SKM-1 treated with dmso at 0.1 percent for 144 hours (cell line): ENCODE measurements around the gene MYPOP.
"Not testable (repeated sequence)": the region's sequence is repeated elsewhere in the genome, so short reads cannot be mapped to it uniquely, and the experiment has no call there.

Source experiments
- DNase-seq: peaks from one replicate; lab custom pipeline; 2025; ENCODE audit not compliant: unreplicated experiment; lab: John Stamatoyannopoulos, UW

The MYPOP gene

GRCh38 chr19:45884682-45885555, 17.5 kb downstream of the MYPOP start:
- no peak for DNase-seq

- no peak for DNase-seq
Measured at GRCh38 chr19:45883881-45884681, 18.3 kb downstream of the MYPOP start.

GRCh38 chr19:45883586-45883880, 18.9 kb downstream of the MYPOP start:
- DNase-seq: no peak

GRCh38 chr19:45882652-45883585, 19.5 kb downstream of the MYPOP start:
- DNase-seq: peak; percentile 51

- no peak for DNase-seq
Measured at GRCh38 chr19:45881909-45882528, 20.4 kb downstream of the MYPOP start.

GRCh38 chr19:45881082-45881908, 21.1 kb downstream of the MYPOP start:
- DNase-seq: no peak

- DNase-seq: no peak
Measured at GRCh38 chr19:45879971-45880370, 22.4 kb downstream of the MYPOP start.

- no peak for DNase-seq
Measured at GRCh38 chr19:45879055-45879454, 23.4 kb downstream of the MYPOP start.

GRCh38 chr19:45878043-45878794, 24.2 kb downstream of the MYPOP start:
- DNase-seq: no peak

GRCh38 chr19:45876411-45877197, 25.8 kb downstream of the MYPOP start:
- no peak for DNase-seq

- no peak for DNase-seq
Measured at GRCh38 chr19:45876161-45876410, 26.3 kb downstream of the MYPOP start.

- no peak for DNase-seq
Measured at GRCh38 chr19:45874620-45874966, 27.8 kb downstream of the MYPOP start.

- no peak for DNase-seq
Measured at GRCh38 chr19:45873219-45873772, 29.1 kb downstream of the MYPOP start.

GRCh38 chr19:45872095-45872919, 30.1 kb downstream of the MYPOP start:
- DNase-seq: no peak

GRCh38 chr19:45870798-45871197, 31.6 kb downstream of the MYPOP start:
- DNase-seq: no peak

- DNase-seq: not testable (repeated sequence)
Measured at GRCh38 chr19:45867241-45867640, 35.2 kb downstream of the MYPOP start.

- DNase-seq: no peak
Measured at GRCh38 chr19:45866400-45867176, 35.8 kb downstream of the MYPOP start.
